HEK293 (cell line): Measurements from ENCODE around the gene ARL5A.

ENCODE experiments used
- ATF2 ChIP-seq: fragments of 450-650 bp; formaldehyde crosslinking; IDR thresholded peaks from 2 replicates; pipeline ENCODE4 v1.5.1; 2016; ENCODE audit warnings: missing biosample characterization, missing genetic modification characterization, low read depth
- BCL11A ChIP-seq: fragments of 450-650 bp; formaldehyde crosslinking; IDR thresholded peaks from 2 replicates; pipeline ENCODE4 v1.5.1; 2016; ENCODE audit warnings: low read depth, missing biosample characterization, missing genetic modification characterization
- CTCF ChIP-seq: fragments of 450-650 bp; formaldehyde crosslinking; IDR thresholded peaks from 2 replicates; pipeline ENCODE4 v1.5.1; 2016; ENCODE audit warnings: missing biosample characterization, missing genetic modification characterization
- SP2 ChIP-seq: fragments of 450-650 bp; formaldehyde crosslinking; IDR thresholded peaks from 2 replicates; pipeline ENCODE4 v1.5.1; 2016; ENCODE audit warnings: missing biosample characterization, missing genetic modification characterization
- ZBTB17 ChIP-seq: fragments of 450-650 bp; formaldehyde crosslinking; IDR thresholded peaks from 2 replicates; pipeline ENCODE4 v1.5.1; 2016; ENCODE audit warnings: missing biosample characterization, missing genetic modification characterization
- ZBTB44 ChIP-seq: fragments of 450-650 bp; IDR thresholded peaks from 2 replicates; pipeline ENCODE4 v1.5.1; 2018; ENCODE audit warnings: missing biosample characterization, mild to moderate bottlenecking, missing genetic modification characterization
- ZNF121 ChIP-seq: fragments of 450-650 bp; formaldehyde crosslinking; IDR thresholded peaks from 2 replicates; pipeline ENCODE4 v1.5.1; 2016; ENCODE audit warnings: missing biosample characterization, missing genetic modification characterization
- ZNF140 ChIP-seq: fragments of 450-650 bp; formaldehyde crosslinking; IDR thresholded peaks from 2 replicates; pipeline ENCODE4 v1.5.1; 2016; ENCODE audit warnings: missing biosample characterization, missing genetic modification characterization
- ZNF169 ChIP-seq: fragments of 450-650 bp; formaldehyde crosslinking; IDR thresholded peaks from 2 replicates; pipeline ENCODE4 v1.5.1; 2016; ENCODE audit warnings: missing biosample characterization, missing genetic modification characterization
- ZNF398 ChIP-seq: fragments of 450-650 bp; formaldehyde crosslinking; IDR thresholded peaks from 2 replicates; pipeline ENCODE4 v1.5.1; 2017; ENCODE audit warnings: missing biosample characterization, missing genetic modification characterization
- ZNF639 ChIP-seq: fragments of 450-650 bp; formaldehyde crosslinking; IDR thresholded peaks from 2 replicates; pipeline ENCODE4 v1.5.1; 2016; ENCODE audit warnings: missing biosample characterization, missing genetic modification characterization
- ZNF707 ChIP-seq: fragments of 450-650 bp; formaldehyde crosslinking; IDR thresholded peaks from 2 replicates; pipeline ENCODE4 v1.5.1; 2016; ENCODE audit warnings: missing biosample characterization, missing genetic modification characterization
- ZNF837 ChIP-seq: fragments of 450-650 bp; formaldehyde crosslinking; IDR thresholded peaks from 2 replicates; pipeline ENCODE4 v1.5.1; 2016; ENCODE audit warnings: missing biosample characterization, missing genetic modification characterization
- ZSCAN5A ChIP-seq: fragments of 450-650 bp; formaldehyde crosslinking; IDR thresholded peaks from 2 replicates; pipeline ENCODE4 v1.5.1; 2016; ENCODE audit warnings: missing biosample characterization, missing genetic modification characterization

GRCh38 chr2:151837926-151838325, 9.7 kb upstream of the ARL5A start:
- TF ChIP-seq ZNF169 (no peak), ZNF639 (no peak), ZBTB17 (no peak), ZNF707 (tag by site-specific recombination) (no peak), SP2 (tag by site-specific recombination) (no peak), ZNF837 (no peak), CTCF (no peak), BCL11A (no peak), ZSCAN5A (tag by site-specific recombination) (no peak), ZBTB44 (tag by site-specific recombination) (no peak), ATF2 (tag by site-specific recombination) (no peak), ZNF140 (no peak), ZNF121 (tag by site-specific recombination) (no peak), ZNF398 (no peak)
